Keratinocyte (primary cell): ENCODE data around the gene PRDX5. TPM values are rescaled to one million over a fixed set of nuclear protein-coding genes. Genes with fewer than 3 reads are reported as not detected.
A peak's percentile ranks its signal among the peaks of the same experiment; 100 is the strongest.

Experiments
- DNase-seq: peaks from one replicate; pipeline ENCODE4 v3.0.0-alpha.2; 2011; ENCODE audit warnings: low read depth, missing footprints, low spot score
- FAIRE-seq: peaks from 2 replicates; lab custom pipeline; 2011; peaks lifted over from hg19 to GRCh38; lab: Jason Lieb, UNC
- H2AFZ ChIP-seq: 2 replicates; pipeline ENCODE4 v1.6.0; 2012; ENCODE audit warnings: low read length, control low read depth, inconsistent platforms; ENCODE audit not compliant: control insufficient read depth
- H3K27ac ChIP-seq: 2 replicates; pipeline ENCODE4 v1.5.1; 2011; ENCODE audit warnings: low read length; ENCODE audit not compliant: control insufficient read depth, insufficient read depth
- H3K27me3 ChIP-seq: 3 replicates; pipeline ENCODE4 v1.6.0; 2011; ENCODE audit warnings: low read length; ENCODE audit not compliant: control insufficient read depth, insufficient read depth; ENCODE audit errors: extremely low read depth
- H3K36me3 ChIP-seq, 2 experiments: 2 replicates in 1 of 2; 3 replicates in 1 of 2; pipeline ENCODE4 v1.5.1; 2011; ENCODE audit warnings: low read length in 2 of 2, mild to moderate bottlenecking in 1 of 2; ENCODE audit not compliant: control insufficient read depth in 2 of 2, insufficient read depth in 2 of 2; ENCODE audit errors: extremely low read depth in 1 of 2
- H3K4me1 ChIP-seq: 3 replicates; pipeline ENCODE4 v1.5.1; 2011; ENCODE audit warnings: low read length; ENCODE audit not compliant: control insufficient read depth, insufficient read depth; ENCODE audit errors: extremely low read depth
- H3K4me2 ChIP-seq: 3 replicates; pipeline ENCODE4 v1.6.0; 2011; ENCODE audit warnings: low read depth, low read length; ENCODE audit not compliant: control insufficient read depth, insufficient read depth; ENCODE audit errors: extremely low read depth
- H3K4me3 ChIP-seq, 3 experiments: fragments of 200-600 bp in 1 of 3; sonication (generic) in 1 of 3; 2 replicates in 2 of 3; 3 replicates in 1 of 3; pipeline ENCODE4 v1.5.1; 2011 to 2016; ENCODE audit warnings: low read length in 3 of 3, mild to moderate bottlenecking in 3 of 3, control low read depth in 2 of 3, inconsistent platforms in 1 of 3, low read depth in 1 of 3, mixed read lengths in 1 of 3, mixed run types in 1 of 3, moderate library complexity in 1 of 3; ENCODE audit not compliant: control insufficient read depth in 2 of 3, insufficient read depth in 2 of 3; ENCODE audit errors: extremely low read depth in 1 of 3
- H3K79me2 ChIP-seq: 2 replicates; pipeline ENCODE4 v1.6.0; 2012; ENCODE audit warnings: low read length; ENCODE audit not compliant: control insufficient read depth, insufficient read depth
- H3K9ac ChIP-seq: 3 replicates; pipeline ENCODE4 v1.6.0; 2011; ENCODE audit warnings: low read length; ENCODE audit not compliant: control insufficient read depth, insufficient read depth; ENCODE audit errors: extremely low read depth
- H3K9me1 ChIP-seq: 3 replicates; pipeline ENCODE4 v1.6.0; 2011; ENCODE audit warnings: low read length; ENCODE audit not compliant: control insufficient read depth, insufficient read depth; ENCODE audit errors: extremely low read depth
- H3K9me3 ChIP-seq: 2 replicates; pipeline ENCODE4 v1.5.1; 2012; ENCODE audit warnings: low read depth, low read length; ENCODE audit not compliant: control insufficient read depth
- H4K20me1 ChIP-seq: 3 replicates; pipeline ENCODE4 v1.6.0; 2011; ENCODE audit warnings: low read length; ENCODE audit not compliant: control insufficient read depth, insufficient read depth; ENCODE audit errors: extremely low read depth
- EZH2 ChIP-seq: IDR thresholded peaks from one replicate; pipeline ENCODE4 v1.6.1; 2012; ENCODE audit warnings: inconsistent platforms, mild to moderate bottlenecking, low read length, moderate library complexity
- dilution Hi-C: fragments of 300-500 bp; cut with MboI; formaldehyde crosslinking; loops from one replicate; pipeline ENCODE4 v1.7.0; 2020; ENCODE audit warnings: low sequenced_read_pairs; ENCODE audit not compliant: extremely low pct_ligation_motif_present
- polyA minus RNA-seq, 3 experiments: library from RNA; depleted of rRNA, polyadenylated mRNA; stranded (reverse); fragments of >200 nt; gene quantifications; 1 replicate in 1 of 3; 2 replicates in 1 of 3; 3 replicates in 1 of 3; pipeline ENCODE4 v1.2.3, GENCODE V29; 2011
- polyA plus RNA-seq, 5 experiments: library from polyadenylated mRNA; depleted of rRNA in 3 of 5; stranded (reverse) in 3 of 5; stranded (forward) in 1 of 5; unstranded in 1 of 5; fragments of >200 nt; gene quantifications; 1 replicate in 1 of 5; 2 replicates in 3 of 5; 3 replicates in 1 of 5; pipeline versions ENCODE4 v1.2.1 to v1.2.3, GENCODE V29; 2011 to 2012; ENCODE audit warnings: missing spikeins in 2 of 5, low read depth in 1 of 5, low replicate concordance in 1 of 5
- TF ChIP-seq, protein P1 (sequence below), 3 experiments: IDR thresholded peaks in 1 of 3; conservative IDR thresholded peaks in 1 of 3; optimal IDR thresholded peaks in 1 of 3; 2 replicates in 2 of 3; 3 replicates in 1 of 3; pipeline versions ENCODE3 to v1.5.1; 2011; ENCODE audit warnings: low read length in 3 of 3, mild to moderate bottlenecking in 3 of 3, moderate library complexity in 2 of 3, control low read depth in 1 of 3, inconsistent platforms in 1 of 3; ENCODE audit not compliant: insufficient read depth in 2 of 3; ENCODE audit errors: extremely low read depth in 1 of 3

The PRDX5 gene
- 590 to 817 TPM (median 591 TPM) in 3 replicates for polyA plus RNA-seq
- 124 TPM for polyA plus RNA-seq (2011; ENCODE audit: low read depth)
- polyA plus RNA-seq (2011; cell fraction: cytosol; rRNA removed): 440 and 697 TPM in 2 replicates
- 319 and 355 TPM in 2 replicates for polyA plus RNA-seq (2011; cell fraction: nucleus; rRNA removed)
- 463 and 515 TPM in 2 replicates for polyA plus RNA-seq (2012; ENCODE audit: low replicate concordance)
- 146 to 217 TPM (median 180 TPM) in 3 replicates for polyA minus RNA-seq
- 299 TPM for polyA minus RNA-seq (2011; cell fraction: cytosol; rRNA and poly(A)+ RNA removed)
- 43.8 and 51.7 TPM in 2 replicates for polyA minus RNA-seq (2011; cell fraction: nucleus; rRNA and poly(A)+ RNA removed)

DNA sequence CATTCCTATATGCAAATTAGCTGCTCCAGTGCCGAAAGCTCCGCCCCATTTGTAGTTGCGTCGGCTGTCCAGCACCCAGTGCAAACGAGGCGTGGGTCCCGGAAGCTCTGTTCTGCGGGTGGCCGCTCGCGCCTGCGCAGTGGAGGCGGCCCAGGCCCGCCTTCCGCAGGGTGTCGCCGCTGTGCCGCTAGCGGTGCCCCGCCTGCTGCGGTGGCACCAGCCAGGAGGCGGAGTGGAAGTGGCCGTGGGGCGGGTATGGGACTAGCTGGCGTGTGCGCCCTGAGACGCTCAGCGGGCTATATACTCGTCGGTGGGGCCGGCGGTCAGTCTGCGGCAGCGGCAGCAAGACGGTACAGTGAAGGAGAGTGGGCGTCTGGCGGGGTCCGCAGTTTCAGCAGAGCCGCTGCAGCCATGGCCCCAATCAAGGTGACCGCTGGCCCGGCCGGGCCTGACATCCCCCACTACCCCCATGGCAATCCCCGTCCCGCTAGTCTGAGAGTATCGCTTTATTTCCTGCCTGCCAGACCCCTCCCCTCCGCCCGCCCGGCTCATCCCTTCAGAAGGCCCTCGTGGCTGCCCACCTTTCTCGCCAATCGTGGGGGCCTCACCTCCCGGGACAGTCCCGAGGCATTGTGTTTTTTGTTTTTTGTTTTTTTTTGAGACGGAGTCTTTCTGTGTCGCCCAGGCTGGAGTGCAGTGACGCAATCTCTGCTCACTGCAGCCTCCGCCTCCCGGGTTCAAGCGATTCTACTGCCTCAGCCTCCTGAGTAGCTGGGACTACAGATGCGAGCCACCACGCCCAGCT, at the start of gene PRDX5:
PRDX5 (plus strand) TSS at position 161 of the 805 bp plus-strand sequence; CDS start at position 256, 95 bp downstream.
- Histone ChIP-seq H3K4me3 (peak within 1 kb of the TSS; percentile 56 to 83 (median 72)), H3K9me3 (no peaks in the 10 kb centered on the region), H3K27me3 (no peaks in the 10 kb centered on the region), H3K4me2 (peak within 1 kb of the TSS; percentile 64), H4K20me1 (no peaks in the 10 kb centered on the region), H3K27ac (peak within 1 kb of the TSS; percentile 81), H3K9ac (peak within 1 kb of the TSS; percentile 90), H3K79me2 (peaks cover 31% of the 10 kb centered on the region), H3K4me1 (peaks cover 49% of the 10 kb centered on the region), H3K9me1 (peaks cover 2% of the 10 kb centered on the region), H3K36me3 (peaks cover 30 to 39% of the 10 kb centered on the region in 2 experiments), H2AFZ (peak within 1 kb of the TSS; percentile 23)
- DNase-seq (peak; percentile 84), FAIRE-seq (peak; percentile 57)
- TF ChIP-seq, protein P1, sequence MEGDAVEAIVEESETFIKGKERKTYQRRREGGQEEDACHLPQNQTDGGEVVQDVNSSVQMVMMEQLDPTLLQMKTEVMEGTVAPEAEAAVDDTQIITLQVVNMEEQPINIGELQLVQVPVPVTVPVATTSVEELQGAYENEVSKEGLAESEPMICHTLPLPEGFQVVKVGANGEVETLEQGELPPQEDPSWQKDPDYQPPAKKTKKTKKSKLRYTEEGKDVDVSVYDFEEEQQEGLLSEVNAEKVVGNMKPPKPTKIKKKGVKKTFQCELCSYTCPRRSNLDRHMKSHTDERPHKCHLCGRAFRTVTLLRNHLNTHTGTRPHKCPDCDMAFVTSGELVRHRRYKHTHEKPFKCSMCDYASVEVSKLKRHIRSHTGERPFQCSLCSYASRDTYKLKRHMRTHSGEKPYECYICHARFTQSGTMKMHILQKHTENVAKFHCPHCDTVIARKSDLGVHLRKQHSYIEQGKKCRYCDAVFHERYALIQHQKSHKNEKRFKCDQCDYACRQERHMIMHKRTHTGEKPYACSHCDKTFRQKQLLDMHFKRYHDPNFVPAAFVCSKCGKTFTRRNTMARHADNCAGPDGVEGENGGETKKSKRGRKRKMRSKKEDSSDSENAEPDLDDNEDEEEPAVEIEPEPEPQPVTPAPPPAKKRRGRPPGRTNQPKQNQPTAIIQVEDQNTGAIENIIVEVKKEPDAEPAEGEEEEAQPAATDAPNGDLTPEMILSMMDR (optimal IDR thresholded peaks at IDR 0.05 in 1 of 3, IDR thresholded peaks at IDR 0.05 in 1 of 3, conservative IDR thresholded peaks at IDR 0.05 in 1 of 3; ENCODE audit: extremely low read depth in 1 of 3, insufficient read depth in 2 of 3, low read length in 3 of 3): peak; percentile 18 to 84 (median 45)
- no peak for TF ChIP-seq EZH2
- dilution Hi-C loops: no loop called here

DNA sequence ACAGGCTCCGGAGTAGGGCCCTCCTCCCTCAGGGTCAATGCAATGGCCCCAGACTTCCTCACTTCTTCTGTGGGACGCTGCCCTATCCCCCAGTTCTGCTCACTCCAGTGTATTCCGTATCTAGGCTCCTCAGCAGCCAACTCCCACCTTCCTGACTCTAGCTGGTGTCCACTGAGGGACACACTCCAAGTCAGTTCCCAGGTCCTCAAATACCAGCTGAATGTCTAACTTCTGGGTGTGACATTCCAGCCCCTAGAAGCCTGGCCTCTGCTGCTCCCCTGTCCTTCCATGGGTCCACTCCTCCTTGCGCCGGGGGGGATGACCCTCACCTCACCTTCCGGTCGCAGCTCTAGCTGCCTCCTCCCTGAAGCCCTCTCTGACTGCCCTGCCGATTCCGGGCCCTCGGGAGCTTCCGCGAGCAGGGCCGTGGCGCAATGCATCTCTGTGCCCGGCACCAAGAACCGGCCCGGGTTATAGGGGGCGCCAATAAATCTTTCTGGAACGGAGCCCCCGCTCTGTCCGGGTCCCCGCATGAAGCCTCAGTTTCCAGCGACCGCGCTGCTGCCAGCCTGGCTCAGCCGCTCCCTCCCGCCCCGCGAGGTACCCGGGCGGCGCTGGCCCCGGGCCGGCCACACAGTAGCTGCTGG, 48.9 kb upstream of the PRDX5 start:
- Histone ChIP-seq H3K9me3 (no peaks in the 10 kb centered on the region), H3K36me3 (peaks cover 16 to 34% of the 10 kb centered on the region in 2 experiments), H3K27me3 (no peaks in the 10 kb centered on the region), H4K20me1 (no peaks in the 10 kb centered on the region), H3K27ac (peak overlapping the region; percentile 78), H3K4me2 (peak overlapping the region; percentile 87), H3K4me3 (peak overlapping the region; percentile 35 to 70 (median 65)), H3K79me2 (no peaks in the 10 kb centered on the region), H3K4me1 (peaks cover 55% of the 10 kb centered on the region), H3K9me1 (no peaks in the 10 kb centered on the region), H3K9ac (peak overlapping the region; percentile 72), H2AFZ (no peak overlapping the region)
- DNase-seq: no peak
- TF ChIP-seq, protein P1 (optimal IDR thresholded peaks at IDR 0.05 in 1 of 3, IDR thresholded peaks at IDR 0.05 in 1 of 3, conservative IDR thresholded peaks at IDR 0.05 in 1 of 3; ENCODE audit: extremely low read depth in 1 of 3, insufficient read depth in 2 of 3, low read length in 3 of 3): no peak
- no peak for TF ChIP-seq EZH2
- dilution Hi-C loops: no loop called here
- no peak for FAIRE-seq
